Hepatic stellate cell (primary cell): ENCODE data around the gene IMPDH1.

Source experiments
- DNase-seq: peaks from one replicate; pipeline ENCODE4 v3.0.0; 2011; ENCODE audit warnings: low spot score

IMPDH1 gene

GRCh38 chr7:128387216-128388144, 22.3 kb downstream of the IMPDH1 start:
- DNase-seq: peak; percentile 97

- no peak for DNase-seq
Observed at GRCh38 chr7:128385988-128386925, 23.5 kb downstream of the IMPDH1 start.

GRCh38 chr7:128384726-128385125, 25.1 kb downstream of the IMPDH1 start:
- no peak for DNase-seq

DNA sequence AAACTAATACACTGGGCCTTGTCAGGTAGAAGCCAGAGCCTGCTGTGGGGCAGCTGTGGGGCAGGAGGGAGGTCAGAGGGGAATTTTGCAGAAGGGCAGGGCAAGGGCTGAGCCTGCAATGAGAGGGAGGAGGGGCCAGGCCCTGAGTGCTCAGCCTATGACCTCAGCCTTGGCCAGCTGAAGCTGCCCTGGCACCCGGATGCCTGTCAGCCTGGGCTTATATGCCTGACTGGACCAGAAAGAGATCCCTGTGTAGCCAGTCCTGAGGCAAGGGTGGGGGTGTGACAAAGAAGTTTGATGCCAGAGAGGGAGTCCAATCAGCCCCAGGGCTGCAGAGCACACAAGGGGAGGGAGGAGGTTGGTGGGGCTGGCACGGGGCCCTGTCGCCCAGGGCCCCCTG, 26.0 kb downstream of the IMPDH1 start:
- DNase-seq: no peak

DNA sequence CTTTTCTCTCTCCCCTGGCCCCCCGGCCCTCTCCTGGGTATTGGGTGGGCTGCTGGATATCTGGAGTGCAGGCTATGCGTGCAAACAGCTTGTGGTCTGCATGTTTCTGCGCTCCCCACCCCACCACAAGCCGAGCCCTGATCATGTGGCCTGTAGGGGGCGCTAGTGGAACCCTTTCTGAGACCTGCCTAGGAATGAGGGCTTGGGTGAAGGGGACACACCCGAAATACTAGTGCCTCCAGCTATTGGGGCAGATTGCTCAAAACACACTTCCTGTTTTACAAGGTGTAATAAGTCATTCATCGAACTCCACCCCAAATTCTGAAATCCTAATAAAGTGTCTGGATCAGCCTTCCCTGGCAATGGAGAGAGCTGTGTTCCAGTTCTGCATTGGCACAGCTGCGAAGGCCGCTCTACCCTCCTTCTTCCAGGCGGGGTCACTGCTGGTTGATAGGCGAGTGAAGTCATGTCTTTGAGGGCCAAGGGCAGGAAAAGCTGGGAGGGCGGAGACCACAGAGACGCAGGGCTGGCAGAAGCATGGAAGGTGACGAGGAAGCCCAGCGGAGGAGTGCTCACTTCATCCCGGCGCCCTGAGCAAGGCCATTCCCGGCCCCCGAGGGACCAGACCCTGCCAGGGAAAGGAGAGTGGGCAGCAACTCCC, 28.5 kb downstream of the IMPDH1 start:
- no peak for DNase-seq

DNA sequence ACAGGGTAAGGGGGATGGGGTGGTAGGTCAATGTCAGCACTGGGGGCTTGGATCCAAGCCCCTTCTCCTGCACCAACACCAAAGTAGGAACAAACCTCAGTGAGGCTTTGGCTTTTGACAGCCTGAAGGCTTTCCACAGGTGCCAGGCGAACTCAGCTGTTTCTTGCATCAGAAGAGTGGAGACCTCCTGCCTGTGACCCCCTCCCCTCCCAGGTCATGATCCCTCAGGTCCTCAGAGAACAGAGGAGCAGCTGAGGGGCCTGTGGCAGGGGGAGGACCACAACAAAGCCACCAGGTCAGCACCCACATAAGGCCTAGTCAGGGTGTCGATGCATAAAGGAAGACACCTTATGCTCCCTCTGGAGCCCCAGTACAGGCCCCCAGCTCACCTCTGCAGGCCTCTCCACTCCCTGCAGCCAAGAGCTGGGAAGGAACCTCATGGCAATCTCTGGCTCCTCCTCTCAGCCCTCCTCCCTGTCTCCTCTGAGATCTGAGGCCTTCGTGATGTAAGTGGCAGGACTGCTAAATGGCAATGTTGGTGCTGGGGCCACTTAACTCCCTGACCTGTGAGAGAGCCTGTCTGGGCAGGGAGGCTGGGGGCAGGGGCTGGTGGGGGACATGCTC, 29.2 kb downstream of the IMPDH1 start:
- DNase-seq: no peak

DNA sequence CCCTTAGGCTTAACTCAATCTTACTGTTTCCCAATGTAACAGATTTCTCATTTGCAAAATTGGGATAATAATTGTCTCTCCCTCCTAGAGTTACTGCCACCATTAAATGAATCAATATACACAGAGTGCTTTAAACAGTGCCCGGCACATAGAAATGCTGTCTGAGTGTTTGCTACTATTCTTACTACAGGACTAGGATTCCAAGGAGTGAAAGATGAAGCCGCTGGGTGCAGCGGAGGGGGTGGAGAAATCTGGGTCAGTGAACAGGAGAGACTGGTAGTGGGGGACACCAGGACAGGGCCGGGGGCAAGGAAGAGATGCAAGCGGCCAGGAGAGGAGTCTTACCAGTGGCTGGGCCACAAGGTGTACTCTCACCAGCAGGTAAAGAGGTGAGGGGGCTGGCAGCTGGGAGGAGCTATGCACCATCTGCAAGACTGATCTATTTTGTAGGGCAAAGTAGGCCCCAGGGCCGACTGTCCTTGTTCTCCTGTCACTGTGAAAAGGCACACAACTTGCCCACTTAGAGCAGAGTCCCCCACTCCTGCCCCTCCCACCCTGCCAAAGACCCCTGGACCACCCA, 29.8 kb downstream of the IMPDH1 start:
- no peak for DNase-seq

- DNase-seq: no peak
Observed at GRCh38 chr7:128378637-128379036, 31.1 kb downstream of the IMPDH1 start.

DNA sequence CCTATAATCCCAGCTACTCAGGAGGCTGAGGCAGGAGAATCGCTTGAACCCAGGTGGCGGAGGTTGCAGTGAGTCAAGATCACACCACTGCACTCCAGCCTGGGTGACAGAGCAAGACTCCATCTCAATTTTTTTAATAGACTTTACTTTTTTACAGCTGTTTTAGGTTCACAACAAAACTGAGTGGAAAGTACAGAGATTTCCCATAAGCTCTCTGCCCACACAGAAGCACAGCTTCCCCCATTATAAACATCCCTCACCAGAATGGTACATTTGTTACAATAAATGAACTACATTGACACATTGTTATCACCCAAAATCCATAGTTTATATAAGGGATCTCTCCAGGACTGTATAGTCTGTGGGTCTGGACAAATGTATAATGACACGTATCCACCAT, 33.7 kb downstream of the IMPDH1 start:
- no peak for DNase-seq

DNA sequence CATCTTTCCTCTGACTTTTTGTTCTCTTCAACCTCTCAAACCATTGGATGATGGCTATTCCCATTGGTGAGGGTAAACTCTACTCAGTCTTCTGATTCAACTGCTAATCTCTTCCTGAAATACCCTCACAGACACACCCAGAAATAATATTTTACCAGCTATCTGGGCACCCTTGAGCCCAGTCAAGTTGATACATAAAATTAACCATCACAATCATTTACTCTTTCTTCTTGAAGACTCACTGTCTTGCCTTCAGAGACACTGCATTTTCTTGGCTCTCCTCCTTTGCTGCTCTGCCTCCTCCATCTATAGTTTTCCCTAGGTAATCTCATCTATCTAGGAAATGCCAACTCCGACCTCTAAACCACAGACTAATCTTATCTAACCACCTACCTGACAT, 35.7 kb downstream of the IMPDH1 start:
- DNase-seq: no peak

DNA sequence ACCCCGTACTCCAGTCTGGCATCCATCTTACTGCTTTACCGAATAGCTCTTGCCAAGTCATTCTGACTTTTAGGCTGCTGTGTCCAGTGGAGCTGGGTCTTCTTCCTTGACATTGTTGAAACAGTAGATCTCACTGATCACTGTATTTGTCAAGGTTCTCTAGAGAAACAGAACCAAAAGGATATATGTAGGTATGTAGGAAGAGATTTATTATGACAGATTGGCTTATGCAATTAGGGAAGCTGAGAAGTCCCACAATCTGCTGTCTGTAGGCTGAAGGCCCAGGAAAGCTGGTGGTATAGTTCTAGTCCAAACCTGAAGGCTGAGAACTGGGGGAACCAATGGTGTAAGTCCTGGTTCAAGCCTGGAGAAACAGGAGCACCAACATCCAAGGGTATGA, 36.2 kb downstream of the IMPDH1 start:
- no peak for DNase-seq

GRCh38 chr7:128370491-128370890, 39.3 kb downstream of the IMPDH1 start:
- no peak for DNase-seq

GRCh38 chr7:128366986-128367385, 42.8 kb downstream of the IMPDH1 start:
- no peak for DNase-seq

DNA sequence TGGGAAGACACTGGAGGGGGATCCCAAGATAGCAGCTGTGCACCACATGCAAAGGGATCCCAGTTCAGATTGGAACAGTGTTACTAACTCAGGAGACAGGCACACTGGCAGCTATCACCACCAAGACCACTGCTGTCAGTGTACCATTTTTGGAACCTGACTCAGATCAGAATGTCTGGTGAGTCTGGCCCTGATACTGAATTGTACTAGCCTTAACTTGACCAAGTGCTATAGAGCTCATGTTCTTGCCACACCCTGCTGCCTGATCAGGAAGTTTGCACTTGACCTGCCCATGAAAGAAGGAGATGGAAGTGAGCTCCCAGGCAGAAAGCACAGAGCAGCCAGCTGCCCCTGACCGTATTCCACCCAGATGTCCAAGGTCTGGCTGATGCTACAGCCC, 43.5 kb downstream of the IMPDH1 start:
- DNase-seq: no peak

- no peak for DNase-seq
Observed at GRCh38 chr7:128365432-128365831, 44.4 kb downstream of the IMPDH1 start.

DNA sequence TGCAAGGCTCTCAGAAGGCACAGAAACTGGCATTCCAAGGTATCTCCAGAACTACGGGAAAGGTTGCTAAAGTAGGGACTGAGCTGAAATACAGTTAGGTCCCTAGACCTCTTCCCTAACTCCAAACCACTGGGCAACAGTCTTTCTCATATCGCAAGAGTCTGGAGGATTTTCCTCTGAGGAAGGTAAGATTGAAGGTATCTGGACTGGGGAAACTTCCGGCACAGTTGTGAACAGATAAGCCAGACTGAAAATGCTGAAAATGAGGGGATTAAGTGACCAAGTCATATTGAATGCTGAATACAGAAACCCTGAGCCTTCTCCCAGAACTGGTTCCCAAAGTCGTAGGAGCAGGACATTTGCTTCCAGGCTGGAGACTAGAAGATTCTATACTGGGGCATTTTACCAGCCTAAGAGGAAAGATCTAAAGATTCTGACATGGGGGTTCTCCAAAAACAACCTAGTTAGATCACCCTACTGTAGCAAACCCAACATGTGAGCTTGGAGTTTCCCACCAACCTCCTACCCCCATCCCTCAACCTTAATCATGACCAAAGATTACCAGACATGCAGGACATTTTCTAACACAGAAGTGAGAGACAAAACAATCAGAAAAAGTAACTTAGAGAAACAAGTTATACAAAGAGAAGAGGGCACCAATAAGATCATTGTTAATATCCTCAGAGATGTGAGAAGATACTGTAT, 45.5 kb downstream of the IMPDH1 start:
- no peak for DNase-seq

DNA sequence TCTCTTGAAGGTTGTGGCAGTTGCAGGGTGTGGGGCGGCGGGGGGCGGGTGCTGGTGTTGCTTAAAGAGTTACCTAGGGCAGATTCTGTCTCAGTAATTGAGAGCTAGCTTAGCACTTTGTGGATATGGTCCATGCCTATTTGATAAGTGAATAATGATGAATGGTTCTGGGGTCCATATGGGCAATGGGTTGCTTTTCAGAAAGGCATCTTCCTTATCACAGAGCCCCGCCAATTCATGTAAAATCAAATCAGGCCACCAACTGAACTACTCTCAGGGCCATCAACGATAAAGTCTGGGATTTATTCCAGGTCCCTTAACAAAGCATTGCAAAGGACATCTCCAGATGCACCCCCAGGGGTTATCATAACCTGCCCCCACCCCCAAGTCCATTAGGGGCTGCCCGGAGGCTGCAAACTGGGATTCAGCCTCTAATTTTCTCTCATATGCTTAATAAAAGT, 46.5 kb downstream of the IMPDH1 start:
- DNase-seq: no peak

DNA sequence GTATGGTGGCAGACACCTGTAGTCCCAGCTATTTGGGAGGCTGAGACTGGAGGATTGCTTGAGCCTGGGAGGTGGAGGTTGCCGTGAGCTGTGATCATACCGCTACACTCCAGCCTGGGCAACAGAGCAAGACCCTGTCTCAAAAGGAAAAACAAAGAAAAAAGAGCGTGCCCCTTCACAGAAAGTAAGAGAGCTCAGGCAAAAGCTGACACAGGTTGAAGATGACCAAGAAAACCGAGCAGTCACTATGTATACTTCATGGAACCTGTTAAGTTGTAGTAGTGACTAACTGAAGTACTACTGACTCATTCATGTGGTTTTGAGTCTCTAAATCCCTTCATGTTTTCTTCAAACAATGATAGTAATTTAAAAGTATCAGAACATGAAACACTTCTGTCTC, 47.1 kb downstream of the IMPDH1 start:
- DNase-seq: no peak

DNA sequence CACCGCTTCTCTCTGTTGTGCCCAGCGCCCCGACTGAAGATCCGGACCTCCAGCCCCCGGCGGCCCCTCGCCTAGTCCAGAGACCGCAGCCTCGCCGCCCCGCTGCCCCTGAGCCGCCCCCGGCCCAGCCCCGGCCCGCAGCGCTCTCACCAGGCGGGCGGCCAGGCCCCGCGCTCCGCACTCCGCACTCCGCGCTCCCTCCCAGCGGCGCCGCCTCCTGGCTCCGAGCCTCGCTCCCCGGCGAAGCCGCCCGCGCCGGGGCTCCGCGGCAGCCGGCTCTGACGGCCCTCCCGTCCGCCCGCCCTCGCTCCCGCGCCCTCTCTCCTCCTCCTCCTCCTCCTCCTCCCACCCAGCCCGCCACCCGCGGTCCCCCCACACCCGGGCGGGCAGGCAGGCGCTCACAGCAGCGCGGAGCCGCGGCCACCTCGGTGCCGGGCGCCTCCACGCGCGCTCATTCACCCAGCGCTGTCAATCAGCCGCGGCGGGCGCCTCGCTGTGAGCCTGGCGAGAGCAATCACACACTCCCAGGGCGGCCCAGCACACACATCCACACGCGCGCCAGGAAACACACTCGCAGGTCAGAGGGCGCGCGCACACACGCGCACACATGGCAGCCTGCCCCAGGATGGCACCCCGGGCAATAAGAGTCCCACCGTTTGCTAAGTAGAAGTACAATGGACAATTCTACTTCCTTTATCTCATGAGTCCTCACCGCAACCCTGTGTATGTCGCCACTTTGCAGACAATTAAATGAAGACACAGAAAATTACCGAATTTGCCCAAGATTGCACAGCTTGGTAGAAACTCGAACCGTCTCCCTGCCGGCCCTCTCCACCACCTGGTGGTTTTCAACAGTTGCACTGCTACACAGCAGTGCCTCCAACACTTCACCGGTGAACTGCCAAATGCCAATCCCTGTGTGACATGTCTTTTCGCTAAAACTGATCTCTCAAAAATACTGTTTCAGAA, 48.1 kb downstream of the IMPDH1 start, which contains the start of gene PRRT4:
Gene PRRT4 (minus strand): TSS at position 280 of the 969 bp plus-strand sequence.
- peak; percentile 57 for DNase-seq

GRCh38 chr7:128360359-128360678, 49.5 kb downstream of the IMPDH1 start:
- no peak for DNase-seq
